ENCODE data around the gene RCC2.
A peak's percentile ranks its signal among the peaks of the same experiment; 100 is the strongest.
"Not testable (repeated sequence)": the region's sequence is repeated elsewhere in the genome, so short reads cannot be mapped to it uniquely, and the experiment has no call there.

Gene RCC2

DNA sequence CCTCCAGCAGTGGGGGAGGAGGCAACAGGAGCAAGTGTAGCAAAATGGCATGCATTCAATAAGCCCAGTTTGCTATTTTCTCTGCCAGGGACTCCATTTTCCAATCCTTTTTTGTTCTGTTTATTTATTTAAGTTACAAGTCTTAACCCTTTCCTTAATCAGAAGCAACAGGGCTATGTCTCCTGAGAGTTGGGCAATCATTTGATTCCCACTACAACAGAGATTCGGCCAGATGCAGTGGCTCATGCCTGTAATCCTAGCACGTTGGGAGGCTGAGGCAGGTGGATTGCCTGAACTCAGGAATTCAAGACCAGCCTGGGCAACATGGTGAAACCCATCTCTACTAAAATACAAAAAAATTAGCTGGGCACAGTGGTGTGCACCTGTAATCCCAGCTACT is 25.5 kb downstream of the RCC2 start:
- no peak for DNase-seq

DNA sequence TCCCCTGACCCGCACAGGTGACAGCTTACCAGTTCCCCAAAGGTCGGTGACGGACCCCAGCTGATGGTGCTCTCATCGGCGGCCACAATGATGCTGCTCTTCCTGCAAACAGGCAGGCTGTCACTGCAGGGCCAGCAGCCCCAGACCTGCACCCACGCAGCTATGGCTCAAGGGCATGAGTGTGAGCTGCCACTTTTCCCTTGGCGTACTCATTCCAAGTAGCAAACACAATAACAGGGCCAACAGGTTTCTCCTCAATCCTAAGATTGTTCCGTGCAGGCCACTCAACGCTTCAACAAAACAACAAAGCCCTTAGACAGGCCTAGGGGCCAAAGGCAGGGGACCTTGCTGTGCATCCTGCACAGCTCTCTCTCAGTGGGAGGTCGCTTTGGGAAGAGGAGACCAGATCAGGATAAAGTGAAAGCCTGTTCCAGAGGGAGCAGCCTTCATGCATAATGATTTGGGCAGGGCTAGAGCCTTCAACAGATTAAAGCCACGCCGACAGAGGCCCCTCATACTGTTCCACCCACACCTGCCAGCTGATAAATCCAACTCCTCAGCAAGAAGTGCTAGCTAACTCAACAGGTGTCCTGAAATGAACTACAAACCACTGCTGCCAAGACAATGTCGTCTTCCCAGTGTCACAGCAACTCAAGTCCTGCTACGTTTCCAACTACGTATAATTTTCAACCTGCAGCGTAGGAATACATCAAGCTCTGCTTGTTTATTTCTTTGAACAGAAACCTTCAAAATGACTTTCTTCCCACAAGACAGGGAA is 27.2 kb downstream of the RCC2 start:
- no peak for DNase-seq

DNA sequence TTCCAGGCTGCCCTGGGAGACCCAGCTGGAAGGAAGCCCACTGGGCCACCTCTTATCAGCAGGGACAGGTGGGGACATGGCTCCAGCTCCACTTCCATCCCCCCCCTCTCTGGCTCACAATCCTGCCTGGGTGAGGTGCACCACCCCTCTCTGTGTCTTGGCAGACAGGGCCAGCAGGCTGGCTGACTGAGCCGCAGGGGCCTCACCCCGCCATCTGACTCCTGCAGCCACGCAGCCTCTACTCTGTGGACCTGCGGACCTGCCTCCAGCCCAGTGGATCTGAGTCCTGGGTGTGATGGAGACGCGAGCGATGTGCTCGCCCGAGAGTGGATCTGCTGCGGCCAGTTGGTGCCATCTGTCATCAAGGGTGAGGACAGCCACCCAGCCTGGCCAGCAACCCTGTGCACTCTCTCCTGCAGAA is 30.1 kb downstream of the RCC2 start:
- no peak for DNase-seq

DNA sequence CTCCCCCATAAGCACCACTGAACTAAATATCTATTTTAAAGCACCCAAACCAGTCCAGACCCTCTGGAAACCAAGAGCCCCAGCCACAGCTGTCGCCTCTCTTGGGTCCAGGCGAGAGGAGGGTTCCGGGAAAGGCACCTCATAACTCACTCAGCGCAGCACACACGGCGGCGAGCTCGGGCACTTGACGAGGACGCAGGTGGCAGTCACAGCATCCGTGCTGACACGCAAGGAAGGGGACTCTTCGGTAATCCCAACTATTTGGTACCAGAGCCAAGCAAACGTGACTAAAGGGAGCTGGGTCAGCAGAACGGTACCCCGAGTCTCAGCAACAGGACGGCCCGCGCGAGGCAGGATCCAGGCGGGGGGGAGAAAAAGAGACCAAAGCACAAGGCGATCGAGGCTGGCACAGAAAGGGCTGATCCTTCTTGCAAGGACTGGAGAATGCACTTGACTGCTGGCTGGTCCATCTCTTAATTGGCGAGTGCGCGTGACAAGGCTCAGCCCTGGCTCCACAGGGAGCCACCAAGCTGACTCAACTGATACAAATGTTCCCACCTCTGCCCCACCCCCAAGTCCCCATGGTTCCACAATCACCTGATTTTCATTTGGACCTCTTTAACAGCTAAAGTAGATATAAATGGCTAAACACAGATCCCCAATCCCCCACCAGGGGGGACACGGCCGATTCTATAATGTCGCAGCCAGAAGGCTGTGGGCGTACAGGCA is 31.5 kb downstream of the RCC2 start:
- not testable (repeated sequence) for DNase-seq

DNA sequence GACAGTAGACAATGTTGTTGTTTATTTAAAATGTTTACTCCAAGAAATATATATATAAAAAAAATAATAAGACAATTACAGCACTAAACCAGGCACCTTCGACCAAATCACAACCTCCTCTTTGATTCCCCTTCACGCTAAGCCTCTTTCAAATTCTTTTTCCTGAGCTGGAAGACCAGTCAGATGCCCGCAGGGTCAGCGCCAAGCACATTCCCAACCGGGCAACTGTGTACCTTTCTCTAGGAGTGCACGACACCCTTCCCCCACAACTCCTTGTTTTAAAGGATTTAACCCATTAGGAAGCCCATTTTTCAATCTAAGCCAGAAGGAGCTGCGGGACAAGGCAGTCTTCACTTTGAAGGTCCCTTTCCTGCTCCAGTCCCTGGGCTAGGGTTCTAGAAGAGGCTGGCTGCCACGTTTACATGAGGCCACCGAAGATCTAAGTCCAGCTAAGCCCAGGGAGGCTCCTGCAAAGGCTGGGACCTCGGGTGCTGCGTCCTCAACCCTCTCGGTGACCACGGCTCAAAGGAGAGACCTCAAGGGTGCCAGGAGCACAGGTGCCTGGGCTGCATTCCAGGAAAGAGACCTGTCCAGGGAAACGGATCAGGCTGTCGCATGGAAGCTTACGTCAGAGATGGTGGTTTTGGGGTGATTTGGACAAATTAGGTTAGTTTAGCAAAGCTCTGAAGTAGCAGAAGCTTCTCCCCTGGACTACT is 32.6 kb downstream of the RCC2 start:
- DNase-seq: not testable (repeated sequence)

GRCh38 chr1:17405898-17406759 is 33.3 kb downstream of the RCC2 start:
- DNase-seq: peak; percentile 39

DNA sequence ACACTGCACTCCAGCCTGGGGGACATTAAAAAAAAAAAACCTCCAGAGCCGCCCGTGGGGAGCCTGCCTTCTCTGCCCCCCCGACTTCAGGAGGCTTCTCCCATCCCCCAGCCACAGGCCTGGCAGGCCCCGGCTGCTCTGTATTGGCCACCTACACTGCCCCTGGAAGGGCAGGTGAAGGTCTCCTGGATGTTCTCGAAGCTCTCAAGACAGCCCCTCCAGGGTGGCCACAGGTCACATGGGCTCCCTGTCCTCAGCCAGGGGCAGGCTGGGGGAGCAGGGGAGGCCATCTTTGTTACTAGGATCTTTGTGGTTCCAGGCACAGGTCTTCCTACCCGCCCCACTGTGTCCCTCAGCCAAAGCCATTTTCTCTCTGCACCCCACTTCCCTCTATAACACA is 34.7 kb downstream of the RCC2 start:
- no peak for DNase-seq

DNA sequence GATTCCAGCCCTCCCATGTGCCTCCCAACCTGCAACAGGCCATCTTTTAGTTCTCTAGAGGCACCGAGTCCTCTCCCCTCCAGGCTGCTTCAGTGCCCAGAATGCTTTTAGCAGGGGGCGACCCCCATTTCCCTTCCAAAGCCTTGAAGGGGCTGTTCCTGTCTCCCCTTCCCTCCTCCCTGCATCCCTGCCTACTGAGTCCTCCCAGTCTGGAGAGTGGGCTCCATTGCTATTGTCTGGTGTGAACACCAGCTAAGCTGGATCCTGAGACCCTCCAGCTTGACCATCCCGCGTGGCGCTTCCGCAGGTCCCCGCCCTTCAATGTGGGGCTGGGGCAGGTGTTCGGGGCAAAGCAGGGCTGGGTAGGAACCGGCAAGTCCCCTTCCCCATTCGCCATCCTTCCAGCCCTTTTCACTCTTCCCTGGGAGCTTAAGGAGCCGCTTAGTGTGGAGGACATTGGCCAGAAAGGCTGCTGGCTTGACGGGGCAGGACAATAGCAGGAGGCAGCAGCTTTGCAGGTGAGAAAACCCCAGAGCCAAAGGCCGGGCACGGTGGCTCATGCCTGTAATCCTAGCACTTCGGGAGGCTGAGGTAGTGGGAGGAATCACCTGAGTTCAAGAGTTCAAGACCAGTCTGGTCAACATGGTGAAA is 35.3 kb downstream of the RCC2 start:
- DNase-seq: no peak

DNA sequence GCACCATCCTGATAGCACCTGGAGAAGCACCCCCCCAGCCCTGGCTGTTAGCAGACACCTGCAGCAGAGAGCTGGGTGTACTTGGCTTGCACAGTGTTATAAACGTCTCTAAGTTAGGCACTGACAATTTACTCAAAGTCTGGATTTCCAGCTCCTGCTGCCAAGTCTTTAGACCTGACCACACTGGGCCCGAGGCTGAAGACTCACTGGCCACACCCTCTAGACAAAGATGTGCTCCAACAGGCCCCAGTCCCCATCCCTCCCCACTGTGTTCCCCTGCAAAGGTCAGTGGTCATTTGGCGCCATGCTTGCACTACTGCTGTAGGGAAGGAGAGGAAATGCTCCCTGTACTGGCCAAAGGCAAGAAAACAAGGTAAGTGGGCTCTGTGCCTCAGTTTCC is 36.4 kb downstream of the RCC2 start:
- no peak for DNase-seq

DNA sequence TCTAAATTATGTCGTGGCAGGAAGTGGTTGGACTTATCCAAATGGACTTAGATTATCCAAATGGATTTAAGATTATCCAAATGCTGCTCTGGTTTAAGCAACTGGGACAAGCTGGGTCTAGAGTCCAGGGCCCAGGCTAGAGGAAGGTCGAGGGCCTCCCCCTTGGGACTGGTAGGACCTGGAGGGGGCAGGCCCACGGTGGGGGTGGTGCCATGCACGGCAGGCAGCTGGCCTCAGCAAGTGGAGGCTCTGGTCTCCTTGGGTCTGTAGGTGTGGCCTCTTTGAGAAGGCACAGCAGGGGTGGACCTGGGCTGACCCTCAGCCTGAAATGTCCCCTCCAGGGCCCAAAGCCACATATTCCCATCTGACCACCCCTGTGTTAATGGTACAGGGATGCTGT is 37.6 kb downstream of the RCC2 start:
- no peak for DNase-seq

DNA sequence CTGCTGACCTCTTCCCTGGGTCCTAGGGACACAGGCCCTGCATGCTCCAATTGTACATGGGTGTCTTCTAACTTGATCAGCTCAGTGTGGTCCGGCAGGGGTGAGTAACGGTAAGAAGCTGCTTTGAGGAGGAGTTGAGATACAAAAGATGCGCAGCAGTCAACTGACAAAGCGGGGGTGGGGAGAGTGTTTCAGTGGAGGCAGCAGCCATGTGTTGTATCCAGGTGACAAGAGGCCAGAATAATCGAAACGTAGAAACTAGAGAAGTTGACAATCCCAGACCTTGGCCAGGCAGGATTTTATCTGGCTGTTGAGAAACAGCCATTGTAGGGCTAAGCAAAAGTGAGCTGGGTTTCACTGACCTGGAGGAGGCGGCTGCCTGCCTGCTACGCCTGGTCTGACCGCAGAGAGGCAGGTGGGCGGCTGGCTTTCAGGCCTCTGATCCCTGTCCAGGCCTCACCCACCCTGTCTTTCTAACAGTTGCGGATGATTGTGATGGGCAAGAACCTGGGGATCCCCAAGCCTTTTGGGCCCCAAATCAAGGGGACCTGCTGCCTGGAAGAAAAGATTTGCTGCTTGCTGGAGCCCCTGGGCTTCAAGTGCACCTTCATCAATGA is 38.6 kb downstream of the RCC2 start:
- no peak for DNase-seq

GRCh38 chr1:17397910-17398695 is 41.4 kb downstream of the RCC2 start:
- DNase-seq: no peak

DNA sequence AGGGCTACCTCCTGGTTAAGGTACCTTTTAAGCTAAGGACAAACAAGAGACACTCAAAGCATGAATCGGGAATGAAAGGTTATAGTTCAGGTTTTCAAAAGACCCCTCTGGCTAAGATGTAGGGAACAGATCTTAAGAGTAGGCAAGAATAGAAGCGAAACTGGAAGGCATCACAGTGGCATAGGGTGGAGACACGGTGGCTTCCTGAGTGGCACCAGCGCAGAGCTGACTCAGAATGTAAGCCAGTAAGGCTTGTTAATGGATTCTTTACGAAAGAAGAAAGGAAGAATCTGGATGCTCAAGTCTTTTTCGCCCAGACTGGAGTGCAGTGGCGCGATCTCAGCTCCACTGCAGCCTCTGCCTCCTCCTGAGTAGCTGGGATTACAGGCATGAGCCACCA is 46.2 kb downstream of the RCC2 start:
- DNase-seq: no peak

- DNase-seq: no peak
Observed at GRCh38 chr1:17392199-17392740, 47.2 kb downstream of the RCC2 start.

DNA sequence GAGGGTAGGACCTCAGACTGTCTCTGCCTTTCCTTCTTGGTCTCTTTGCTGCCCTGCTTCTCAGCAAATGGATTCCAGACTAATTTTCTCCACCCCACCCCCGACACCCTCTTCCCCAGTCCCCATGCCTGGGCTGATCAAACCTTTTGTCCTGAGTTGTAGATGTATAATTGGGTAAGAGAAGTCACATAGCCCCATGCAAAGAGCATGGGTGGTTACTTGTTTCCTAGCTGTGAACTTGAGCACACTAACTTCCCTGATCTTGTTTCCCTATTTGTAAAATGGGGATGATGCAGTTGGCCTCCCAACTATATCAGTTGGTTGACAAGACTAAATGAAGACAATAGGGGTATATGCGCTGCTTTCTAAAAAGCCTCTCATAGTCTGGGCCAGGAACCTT is 58.3 kb downstream of the RCC2 start:
- DNase-seq: no peak

DNA sequence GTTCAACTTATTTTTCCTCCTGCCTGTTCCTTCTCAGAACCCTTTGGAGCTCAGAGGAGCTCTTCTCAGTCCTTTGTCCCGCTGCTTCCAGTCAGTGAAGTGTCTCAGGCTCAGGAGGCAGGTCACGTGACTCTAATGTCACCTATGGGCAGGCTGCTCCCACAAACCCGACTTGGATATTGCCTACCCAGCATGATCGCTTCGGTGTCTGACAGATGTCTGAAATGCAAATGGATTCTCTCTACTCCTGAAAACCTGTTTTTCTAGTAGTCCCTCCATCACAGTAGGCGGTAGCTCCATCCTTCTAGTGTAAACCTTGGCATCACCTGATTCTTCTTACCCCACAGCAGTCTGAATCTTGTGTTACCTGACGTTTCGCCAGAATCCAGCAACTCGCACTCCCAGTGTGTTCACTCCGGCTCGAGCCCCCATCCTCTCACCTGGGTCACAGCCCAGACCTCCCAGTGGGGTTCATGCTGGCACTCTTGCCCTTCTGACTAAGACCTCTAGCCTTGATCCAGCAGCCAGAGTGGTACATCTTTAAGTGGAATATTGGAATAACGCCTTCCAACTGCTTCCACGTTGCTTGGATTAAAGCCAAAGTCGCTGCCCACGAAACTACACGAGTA is 62.0 kb downstream of the RCC2 start:
- no peak for DNase-seq

GRCh38 chr1:17375651-17376050 is 63.8 kb downstream of the RCC2 start:
- DNase-seq: no peak

DNA sequence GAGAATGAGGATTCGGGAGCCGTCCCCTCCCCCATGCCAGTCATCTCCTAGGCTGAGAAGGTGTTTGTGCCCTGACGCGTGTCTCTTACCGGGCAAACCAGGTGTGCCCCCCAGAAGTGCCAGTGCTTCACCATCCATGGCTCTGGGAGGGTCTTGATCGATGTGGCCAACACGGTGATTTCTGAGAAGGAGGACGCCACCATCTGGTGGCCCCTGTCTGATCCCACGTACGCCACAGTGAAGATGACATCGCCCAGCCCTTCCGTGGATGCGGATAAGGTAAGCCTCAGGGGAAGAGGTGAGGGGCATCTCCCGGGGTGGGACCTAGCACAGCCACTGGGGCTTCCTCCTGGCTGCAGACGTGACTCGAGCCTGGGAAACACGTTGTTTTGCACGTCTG is 66.5 kb downstream of the RCC2 start:
- no peak for DNase-seq

GRCh38 chr1:17371896-17372295 is 67.6 kb downstream of the RCC2 start, which contains the start of gene PADI6:
Gene PADI6 (plus strand): TSS chr1:17372196. CDS start chr1:17372246, 50 bp downstream.
- no peak for DNase-seq

DNA sequence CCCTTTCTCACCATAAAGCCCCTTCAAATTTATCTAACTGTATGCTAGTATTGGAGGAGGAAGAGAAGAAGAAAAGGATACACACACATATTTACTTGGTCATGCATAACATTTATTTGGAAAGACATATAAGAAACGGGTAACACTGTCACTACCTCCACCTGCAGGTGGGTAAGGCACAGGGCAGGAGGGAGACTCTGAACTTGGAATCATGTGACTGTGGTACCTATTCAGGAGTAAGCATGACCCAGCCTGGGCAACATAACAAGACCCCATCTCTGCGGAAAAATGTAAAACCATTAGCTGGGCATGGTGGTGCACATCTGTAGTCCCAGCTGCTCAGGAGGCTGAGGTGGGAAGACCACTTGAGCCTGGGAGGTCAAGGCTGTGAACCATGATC is 68.9 kb downstream of the RCC2 start:
- no peak for DNase-seq
